Ammon's horn (tissue), 1 donor: ENCODE results near the gene PTCD3.

Experiments
- DNase-seq: peaks from one replicate; pipeline ENCODE4 v3.0.0-alpha.2; 2016; ENCODE audit warnings: low spot score

PTCD3 gene

DNA sequence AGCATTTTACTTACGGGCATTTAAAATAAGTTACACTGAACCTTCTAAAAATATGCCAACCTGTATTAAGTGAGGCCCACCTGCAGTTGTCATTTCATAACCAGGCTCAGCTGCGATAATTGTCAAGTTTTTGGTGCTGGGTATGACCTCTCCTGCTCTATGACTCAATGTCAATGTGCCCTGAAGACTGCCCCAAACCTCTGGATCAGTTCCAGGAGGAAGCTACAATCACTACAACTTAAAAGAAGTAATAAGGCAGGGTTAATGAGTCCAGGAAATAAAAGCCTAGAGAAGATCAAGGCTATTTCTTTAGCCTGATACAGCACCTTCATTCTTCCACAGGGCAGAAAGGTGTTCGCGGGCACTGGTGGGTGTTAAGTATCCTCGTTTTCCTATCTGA is 23.3 kb upstream of the PTCD3 start:
- DNase-seq: no peak

DNA sequence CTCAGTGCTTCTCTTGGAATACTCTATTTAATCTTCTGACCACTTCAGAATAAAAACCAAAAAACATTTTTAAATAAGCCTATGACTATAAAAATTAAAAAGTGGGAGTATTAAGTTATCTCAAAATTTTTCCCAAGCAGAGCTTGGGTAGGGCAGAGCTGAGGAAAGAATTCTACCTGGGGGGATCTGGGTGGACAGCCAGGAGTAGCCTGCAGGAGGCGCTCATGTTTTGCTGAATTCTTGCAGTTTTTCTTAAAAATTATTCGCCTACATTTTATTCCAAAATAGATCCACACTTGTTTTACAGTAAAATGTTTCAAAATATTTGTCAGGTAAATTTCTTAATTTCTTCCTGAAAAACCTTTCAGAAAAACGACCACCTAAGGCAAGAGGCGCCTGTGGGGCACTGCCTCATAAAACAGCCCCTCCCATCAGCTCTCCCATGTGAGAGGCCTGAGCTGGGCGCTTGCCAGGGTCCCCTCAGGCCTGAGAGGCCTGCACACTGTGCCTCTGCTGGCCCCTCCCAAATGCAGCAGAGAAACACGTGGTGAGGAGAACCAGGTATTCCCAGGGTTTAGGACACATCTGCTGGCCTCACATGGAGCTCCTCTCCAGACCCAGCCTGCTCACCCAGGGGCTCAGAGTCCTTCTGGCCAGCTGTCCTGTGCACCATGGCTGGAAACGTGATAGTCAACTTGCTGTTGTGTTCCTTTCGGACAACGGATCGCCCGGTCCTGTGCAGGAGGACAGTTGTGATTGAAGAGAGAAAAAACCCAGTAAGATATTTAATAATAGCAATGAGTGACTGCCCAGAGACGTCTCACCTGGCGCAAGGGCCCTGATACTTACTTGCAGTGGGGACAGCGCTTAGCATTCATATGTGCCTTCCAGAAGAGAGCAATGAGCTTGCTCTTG is 17.8 kb upstream of the PTCD3 start:
- DNase-seq: no peak

DNA sequence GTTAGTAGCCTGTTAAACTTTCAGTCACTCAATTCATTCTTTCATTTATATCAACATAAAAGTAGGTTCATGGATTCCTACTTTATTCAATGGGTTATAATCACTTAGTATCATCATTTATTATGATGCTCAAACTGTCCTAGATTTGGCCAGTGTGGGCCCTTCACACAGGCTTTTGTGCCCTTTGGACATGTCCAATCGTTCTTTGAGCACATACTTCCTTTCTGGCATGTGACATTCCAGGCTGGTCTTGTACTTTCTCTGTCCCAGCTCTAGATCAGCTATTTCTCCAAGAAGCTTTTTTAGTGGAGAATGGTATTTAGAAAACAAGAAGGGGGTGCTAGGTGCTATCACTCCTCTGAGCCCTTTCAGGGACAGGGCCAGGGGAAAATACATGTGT is 11.8 kb upstream of the PTCD3 start:
- no peak for DNase-seq

DNA sequence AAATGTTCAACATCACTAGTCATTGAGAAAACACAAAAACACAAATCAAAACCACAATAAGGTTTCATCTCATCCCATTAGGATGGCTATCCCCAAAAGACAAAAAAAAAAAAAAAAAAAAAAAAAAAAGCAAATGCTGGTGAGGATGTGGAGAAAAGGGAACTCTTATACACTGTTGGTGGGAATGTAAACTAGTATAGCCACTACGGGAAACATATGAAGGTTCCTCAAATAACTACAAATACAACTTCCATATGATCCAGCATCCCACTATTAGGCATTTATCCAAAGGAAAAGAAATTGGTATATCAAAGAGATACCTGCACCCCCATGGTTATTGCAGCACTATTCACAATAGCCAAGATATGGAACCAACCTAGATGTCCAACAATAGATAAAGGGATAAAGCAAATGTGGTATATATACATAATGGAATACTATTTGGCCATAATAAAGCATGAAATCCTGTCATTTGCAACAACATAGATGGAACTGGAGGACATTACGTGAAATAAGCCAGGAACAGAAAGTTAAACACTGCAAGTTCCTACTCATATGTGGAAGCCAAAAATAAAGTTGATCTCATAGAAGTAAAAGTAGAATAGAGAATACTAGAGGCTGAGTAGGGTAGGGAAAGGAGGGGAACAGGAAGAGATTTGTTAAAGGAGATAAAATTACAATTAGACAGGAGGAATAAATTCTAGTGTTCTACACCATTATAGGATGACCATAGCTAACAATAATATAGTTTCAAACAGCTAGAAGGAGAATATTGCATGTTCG is 8.7 kb upstream of the PTCD3 start:
- no peak for DNase-seq

DNA sequence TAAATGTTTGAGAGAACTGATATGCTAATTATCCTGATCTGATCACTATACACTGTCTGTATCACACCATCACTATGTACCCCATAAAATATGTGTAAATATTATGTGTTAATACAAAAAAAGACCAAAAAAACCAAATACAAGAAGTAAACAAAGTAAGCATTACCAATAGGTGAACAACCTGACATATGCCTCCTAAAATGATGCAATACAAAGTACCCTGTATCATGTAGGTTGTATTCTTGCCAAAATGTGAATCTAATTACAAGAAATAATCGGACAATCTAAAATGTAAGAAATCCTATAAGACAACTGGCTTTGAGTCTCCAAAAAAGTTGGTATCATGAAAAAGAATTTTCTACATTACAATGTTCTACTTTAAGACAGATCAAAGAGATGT is 8.1 kb upstream of the PTCD3 start:
- DNase-seq: no peak

DNA sequence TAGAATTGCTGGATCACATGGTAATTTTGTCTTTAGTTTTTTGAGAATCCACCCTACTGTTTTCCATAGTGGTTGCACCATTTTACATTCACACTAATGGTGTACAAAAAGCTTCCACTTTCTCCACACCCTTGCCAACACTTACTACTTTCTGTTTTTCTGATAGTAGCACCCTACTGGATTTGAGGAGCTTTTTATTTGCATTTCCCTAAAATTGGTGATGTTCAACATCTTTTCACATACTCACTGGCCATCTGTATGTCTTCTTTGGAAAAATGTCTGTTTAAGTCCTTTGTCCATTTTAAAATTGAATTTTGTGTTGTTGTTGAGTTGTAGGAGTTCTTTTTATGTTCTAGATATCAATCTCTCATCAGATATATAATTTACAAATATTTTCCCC is 3.9 kb upstream of the PTCD3 start:
- no peak for DNase-seq

DNA sequence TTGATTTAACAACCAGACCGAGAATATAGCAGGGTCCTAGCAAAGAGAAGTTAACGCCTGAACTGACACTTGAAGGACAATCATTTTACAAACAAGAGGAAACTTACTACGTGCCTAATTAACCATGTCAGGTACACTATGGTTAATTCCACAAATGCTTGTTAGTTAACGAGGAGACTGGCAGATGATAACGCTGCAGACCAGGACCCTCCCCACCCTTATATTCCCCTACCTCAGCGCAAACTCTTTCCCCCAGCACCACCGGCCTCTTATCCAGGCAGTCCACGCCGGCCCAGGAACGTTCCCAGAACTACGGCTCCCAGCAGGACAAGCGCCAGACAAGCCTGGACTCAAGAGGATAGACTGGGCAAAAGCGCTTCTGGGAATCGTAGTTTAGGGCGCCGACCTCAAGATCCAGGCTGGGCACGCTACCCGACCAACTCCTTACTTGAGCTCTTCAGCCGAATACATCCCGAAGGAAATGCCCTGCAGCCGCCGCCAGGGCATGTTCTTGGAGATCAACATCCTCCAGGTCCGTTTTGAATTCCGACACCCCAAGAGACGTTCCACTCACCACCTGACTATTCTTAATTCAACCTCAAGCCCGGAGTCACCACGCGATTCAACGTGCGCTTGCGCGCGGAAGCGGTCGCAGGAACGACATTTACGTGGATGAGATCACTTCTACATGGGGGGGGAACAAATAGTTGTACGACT is 625 bp upstream of the PTCD3 start, which contains the start of gene POLR1A:
Gene POLR1A, minus strand, starts transcription at position 635 of the 717 bp plus-strand sequence. Its CDS starts 110 bp downstream, at position 525.
- peak; percentile 98 for DNase-seq

DNA sequence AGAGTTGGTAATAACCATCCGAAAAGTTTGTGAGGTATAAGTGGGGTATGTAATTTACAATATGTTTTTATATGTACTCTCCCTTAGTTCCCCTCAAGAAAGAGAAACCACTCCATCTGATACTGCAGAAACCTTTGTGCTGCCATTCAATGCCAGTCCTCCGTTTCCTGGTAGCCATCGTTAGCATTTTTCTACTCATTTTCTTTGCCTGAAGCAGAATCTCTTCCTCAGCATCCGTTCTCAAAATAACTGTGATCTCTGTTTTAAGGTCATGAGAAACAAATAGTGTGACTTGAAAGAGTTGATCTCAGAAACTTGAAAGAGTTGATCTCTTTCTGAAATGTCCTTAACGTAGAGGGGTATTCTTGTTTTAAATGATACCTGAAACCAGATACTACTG is 996 bp downstream of the PTCD3 start:
- no peak for DNase-seq

DNA sequence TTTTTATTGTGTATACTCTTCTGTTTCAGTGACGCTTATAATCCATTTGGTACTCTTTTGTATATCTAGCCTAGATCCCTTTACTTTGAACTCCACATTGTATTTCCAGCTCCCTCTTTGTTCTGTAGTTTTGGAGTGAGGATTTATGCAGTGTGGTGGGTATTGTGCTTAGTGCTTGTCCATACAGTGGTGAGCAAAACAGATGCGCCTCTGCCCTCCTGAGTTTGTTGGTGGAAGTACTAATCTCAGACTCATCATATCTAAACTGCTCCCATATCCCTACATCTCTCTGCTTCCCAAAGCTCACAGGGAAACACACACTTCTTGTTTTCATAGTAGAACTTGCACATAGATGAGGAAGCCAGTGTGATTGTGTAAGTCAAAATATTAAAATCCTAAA is 12.1 kb downstream of the PTCD3 start:
- DNase-seq: no peak

DNA sequence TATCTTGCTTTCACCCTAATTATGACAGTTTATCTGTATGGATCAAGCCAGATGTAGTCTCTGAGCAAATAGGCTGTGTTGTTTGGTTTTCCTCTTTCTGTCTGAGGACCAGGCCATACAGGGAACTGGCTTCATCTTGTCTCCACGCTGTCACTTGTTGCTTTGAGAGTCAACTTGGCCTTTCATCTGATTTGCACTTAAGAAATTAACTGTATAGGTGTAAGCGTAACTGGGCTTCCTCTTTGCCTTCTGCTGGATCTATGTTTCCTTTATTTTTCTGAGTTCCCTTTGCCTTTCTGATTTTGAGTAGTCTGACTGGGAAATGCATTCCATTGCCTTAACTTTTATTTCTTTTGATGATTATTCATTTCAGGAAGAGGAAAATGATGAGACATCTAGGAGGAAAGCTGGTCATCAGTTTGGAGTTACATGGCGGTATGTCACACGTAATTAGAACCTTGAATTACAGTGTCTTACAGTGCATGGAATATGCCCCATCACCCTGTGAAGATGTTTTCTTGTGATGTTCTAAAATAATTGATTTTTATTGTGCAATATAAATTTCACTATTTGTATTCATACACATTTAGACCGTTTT is 17.4 kb downstream of the PTCD3 start:
- no peak for DNase-seq

DNA sequence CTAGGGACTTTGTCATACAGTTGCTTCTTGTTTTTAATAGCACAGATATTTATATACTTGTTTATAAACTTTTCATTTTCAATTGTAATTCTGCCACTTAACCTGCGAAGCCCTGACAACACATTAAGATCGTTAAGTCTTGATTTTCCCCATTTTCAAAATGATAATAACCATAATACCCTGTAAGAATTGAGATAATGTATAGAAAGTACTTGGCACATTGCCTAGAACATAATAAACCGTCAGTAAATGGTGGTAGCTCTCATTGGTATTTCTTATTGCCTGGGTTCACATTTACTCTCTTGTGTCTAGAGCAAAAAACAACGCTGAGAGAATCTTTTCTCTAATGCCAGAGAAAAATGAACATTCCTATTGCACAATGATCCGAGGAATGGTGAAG is 18.6 kb downstream of the PTCD3 start:
- no peak for DNase-seq

DNA sequence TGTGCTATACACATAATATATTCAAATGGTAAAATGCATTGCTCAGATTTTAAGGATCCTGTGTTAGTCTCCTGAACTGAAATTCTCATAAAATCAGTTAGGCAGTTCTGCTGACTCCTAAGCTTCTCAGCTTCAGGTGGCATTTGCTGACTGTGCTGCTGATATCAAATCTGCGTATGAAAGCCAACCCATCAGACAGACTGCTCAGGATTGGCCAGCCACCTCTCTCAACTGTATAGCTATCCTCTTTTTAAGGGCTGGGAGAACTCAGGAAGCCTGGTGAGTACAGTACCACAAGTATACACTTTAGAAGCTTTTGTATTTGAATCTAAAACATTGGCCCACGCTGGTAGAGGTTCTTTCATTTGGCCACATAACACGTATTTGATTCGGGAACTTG is 28.7 kb downstream of the PTCD3 start:
- DNase-seq: no peak

DNA sequence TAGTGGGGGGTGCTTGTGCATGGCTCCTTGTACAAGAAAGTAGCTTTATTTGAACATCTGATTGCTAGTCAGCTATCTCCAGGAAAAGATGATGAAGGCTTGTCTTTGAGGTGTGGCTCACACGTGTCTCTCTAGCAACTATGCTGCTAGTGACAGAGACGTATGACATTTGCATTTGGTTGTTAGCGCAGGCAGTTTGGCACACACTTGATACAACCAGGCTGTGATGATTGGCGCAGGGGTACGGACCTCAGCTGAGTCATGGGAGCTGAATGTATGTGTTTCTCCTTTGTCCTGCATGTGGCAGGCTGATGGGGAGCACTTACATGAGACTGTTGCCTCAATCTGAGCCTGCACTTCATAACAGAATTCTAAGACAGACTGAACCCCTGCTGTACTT is 29.6 kb downstream of the PTCD3 start:
- DNase-seq: peak; percentile 42

DNA sequence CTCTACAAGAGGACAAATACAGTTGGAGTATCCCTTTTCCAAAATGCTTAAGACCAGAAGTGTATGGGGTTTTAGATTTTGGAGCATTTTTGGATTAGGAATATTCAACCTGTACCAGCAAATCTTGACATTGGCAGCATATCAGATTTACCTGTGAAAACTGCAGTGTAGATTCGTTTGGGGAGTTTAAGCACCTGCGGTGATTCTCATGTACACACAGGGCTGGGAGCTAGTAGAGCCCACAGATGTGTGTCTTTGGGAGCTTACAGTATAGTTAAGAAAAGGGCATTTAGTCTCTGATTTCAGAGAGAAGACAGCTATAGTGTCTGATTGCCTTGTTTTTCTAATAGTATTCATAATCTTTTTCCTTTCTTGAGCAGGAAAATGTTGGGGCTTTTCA is 30.1 kb downstream of the PTCD3 start:
- DNase-seq: no peak

DNA sequence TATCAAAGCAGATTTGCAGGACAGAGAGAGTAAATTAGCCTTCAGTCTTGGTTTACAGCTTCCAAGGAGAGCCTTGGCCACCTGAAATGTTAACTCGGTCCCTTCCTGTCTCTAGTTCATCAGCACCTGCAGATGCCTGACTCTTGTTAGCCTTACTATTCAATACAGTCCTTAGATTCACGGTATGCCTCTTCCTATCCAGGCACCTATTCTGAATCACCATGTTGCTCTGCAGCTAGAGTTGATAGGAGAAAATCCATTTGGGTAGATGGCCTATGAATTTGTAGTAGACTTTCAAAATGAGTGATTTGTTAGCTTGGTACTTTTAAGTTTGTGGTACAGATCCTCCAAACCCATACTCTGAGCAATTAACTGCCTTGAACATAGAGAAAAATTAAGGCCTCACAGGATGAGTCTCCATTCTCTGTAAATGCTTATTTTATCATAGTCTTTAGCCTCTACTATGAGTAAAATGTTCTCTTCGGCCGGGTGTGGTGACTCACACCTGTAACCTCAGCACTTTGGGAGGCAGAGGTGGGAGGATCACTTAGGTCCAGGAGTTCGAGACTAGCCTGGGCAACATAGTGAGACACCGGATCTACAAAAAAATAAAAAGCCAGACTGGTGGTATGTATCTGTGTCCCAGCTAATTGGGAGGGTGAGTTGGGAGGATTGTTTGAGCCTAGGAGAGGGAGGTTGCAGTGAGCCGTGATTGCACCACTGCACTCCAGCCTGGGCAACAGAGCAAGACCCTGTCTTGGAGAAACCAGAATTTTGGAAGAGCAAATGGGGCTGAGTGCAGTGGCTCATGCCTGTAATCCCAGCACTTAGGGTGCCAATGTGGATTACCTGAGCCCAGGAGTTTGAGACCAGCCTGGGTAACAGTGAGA is 32.9 kb downstream of the PTCD3 start:
- no peak for DNase-seq

DNA sequence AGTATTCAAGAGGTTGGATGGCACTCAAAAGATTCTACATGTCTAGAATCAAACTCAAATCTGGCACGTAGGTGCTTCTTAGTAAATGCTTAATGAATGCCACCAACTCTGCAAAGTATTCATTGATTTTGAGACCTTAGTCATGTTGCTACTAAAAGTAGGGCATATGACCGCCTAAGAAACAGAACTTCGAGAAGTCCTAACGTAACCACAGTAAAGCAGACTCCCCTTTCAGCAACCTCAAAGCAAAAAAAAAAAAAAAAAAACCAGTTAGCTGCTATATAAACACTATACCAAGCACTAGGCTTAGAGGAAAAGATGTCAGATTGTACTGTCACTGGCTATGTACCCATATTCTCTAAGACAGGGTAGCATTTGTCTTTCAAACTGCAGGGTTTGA is 33.9 kb downstream of the PTCD3 start:
- no peak for DNase-seq

DNA sequence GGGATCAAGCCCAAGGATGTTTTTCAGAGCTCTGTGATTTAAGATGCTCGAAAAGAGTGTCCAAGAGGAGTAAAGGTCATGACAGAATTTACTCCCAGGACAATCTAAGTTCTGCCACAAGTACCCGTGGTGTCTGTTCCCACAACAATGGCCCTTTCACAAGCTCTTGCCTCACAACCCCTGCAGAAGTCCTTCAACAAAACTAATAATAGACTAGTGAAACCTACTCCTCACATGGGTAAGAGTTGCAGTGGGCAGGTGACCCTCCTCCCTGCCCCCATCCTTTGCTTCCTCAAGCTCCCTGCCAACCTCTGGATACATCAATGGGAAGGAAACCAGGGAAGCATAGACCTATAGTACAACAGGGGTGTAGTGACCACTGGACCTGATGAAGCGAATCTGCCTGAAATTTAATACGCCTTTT is 34.9 kb downstream of the PTCD3 start:
- DNase-seq: no peak

DNA sequence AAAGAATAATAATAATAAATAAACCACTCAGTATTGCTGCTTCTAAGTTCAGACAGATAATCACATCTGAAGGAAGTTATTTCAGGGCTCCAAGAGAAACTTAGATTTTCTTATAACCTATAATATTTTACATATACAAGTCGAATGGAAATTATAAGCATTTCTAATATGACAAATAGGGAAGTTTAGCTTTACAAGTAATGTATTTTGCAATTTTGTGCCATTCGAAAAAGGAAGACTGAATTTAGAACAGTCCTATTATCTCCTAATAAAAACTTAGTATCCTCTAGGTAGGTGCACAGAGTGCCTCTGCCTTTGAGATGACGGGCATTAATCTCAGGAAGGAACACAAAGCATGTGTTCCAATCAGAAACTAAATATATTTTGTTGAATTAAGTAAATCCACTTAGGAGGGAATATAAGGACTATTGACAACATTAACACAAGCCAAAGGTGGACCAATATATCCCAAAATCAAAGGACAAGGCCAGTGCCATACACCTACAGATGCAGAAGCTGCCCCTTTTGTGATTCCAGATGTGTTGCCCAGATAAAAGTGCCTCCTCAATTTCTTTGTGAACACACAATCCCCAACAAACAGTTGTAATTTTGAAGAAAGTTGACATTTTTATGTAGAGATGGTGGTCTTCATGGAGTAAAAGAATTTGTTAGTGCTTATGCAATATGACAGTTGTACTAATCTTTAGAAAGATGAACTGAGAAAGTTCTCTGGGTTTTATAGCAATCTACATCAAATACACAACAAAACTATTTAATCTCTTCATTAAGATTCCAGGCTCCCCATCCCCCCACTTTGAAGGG is 36.6 kb downstream of the PTCD3 start:
- DNase-seq: no peak

DNA sequence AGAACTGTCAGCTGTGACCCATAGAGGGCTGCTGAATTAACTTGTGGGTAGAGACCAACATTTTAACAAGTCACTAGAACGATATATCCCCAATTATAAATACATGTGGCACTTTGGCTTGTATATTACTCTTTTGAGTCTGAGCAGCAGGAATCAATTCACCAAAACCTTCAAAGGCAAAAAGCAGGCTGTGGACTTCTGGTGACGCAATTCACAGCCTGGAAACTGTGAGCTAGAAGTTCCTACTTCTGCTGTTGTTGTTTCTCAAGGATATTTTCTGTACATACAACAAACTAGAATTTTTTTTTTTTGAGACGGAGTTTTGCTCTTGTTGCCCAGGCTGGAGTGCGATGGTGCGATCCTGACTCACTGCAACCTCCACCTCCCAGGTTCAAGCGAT is 37.3 kb downstream of the PTCD3 start:
- DNase-seq: no peak
